ENCODE measurements around the gene TRPM3. TPM values are rescaled to one million over a fixed set of nuclear protein-coding genes. Genes with fewer than 3 reads are reported as not detected.

The TRPM3 gene
- total and polyA plus RNA-seq, 4 donors = 0.07 to 0.89 (median 0.67) TPM

GRCh38 chr9:70805949-70806348 lies 315.5 kb downstream of the TRPM3 start:
- TF ChIP-seq ATF3 (IDR thresholded peaks at IDR 0.05) = no peak
- no peak for TF ChIP-seq TAF1 (conservative IDR thresholded peaks at IDR 0.05)
- TF ChIP-seq FOXA2 (IDR thresholded peaks at IDR 0.05) = no peak
- TF ChIP-seq FOXA1 (IDR thresholded peaks at IDR 0.05) = no peak
- H3K4me3 ChIP-seq (ENCODE audit: low read depth in 1 of 3, low read length in 3 of 3) = no peak overlapping the region
- no peak overlapping the region for H3K9ac ChIP-seq (ENCODE audit: low read depth in 1 of 2, low read length in 2 of 2)
- no peaks in the 10 kb centered on the region for H3K9me3 ChIP-seq (ENCODE audit: control insufficient read depth in 4 of 4, low read length in 3 of 4)
- no peaks in the 10 kb centered on the region for H3K36me3 ChIP-seq (ENCODE audit: control insufficient read depth in 4 of 4, insufficient read depth in 3 of 4, low read depth in 1 of 4, low read length in 3 of 4)
- WGBS = 78% methylated on average over 6 of the region's 6 CpGs
- no peak overlapping the region for H3K27ac ChIP-seq (ENCODE audit: low read depth in 1 of 2, low read length in 2 of 2)
- DNase-seq (ENCODE audit: low spot score) = no peak
- H3K4me1 ChIP-seq (ENCODE audit: control insufficient read depth in 4 of 4, insufficient read depth in 4 of 4, low read length in 3 of 4) = no peaks in the 10 kb centered on the region
- no peaks in the 10 kb centered on the region for H3K27me3 ChIP-seq (ENCODE audit: control insufficient read depth in 4 of 4, insufficient read depth in 4 of 4, low read length in 3 of 4)

GRCh38 chr9:70802758-70803436 lies 318.5 kb downstream of the TRPM3 start:
- TF ChIP-seq ATF3 (IDR thresholded peaks at IDR 0.05) (no peak), JUND (IDR thresholded peaks at IDR 0.05) (no peak), FOXA2 (IDR thresholded peaks at IDR 0.05) (no peak), TAF1 (conservative IDR thresholded peaks at IDR 0.05) (no peak), HNF4G (IDR thresholded peaks at IDR 0.05) (no peak), REST (IDR thresholded peaks at IDR 0.05) (no peak), SP1 (IDR thresholded peaks at IDR 0.05) (no peak), GABPA (IDR thresholded peaks at IDR 0.05 in 1 of 2, conservative IDR thresholded peaks at IDR 0.05 in 1 of 2) (no peak), RAD21 (IDR thresholded peaks at IDR 0.05) (no peak)
- TF ChIP-seq, protein P1, sequence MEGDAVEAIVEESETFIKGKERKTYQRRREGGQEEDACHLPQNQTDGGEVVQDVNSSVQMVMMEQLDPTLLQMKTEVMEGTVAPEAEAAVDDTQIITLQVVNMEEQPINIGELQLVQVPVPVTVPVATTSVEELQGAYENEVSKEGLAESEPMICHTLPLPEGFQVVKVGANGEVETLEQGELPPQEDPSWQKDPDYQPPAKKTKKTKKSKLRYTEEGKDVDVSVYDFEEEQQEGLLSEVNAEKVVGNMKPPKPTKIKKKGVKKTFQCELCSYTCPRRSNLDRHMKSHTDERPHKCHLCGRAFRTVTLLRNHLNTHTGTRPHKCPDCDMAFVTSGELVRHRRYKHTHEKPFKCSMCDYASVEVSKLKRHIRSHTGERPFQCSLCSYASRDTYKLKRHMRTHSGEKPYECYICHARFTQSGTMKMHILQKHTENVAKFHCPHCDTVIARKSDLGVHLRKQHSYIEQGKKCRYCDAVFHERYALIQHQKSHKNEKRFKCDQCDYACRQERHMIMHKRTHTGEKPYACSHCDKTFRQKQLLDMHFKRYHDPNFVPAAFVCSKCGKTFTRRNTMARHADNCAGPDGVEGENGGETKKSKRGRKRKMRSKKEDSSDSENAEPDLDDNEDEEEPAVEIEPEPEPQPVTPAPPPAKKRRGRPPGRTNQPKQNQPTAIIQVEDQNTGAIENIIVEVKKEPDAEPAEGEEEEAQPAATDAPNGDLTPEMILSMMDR (IDR thresholded peaks at IDR 0.05; ENCODE audit: low read depth, low read length, missing input control) = no peak
- TF ChIP-seq, protein P2, sequence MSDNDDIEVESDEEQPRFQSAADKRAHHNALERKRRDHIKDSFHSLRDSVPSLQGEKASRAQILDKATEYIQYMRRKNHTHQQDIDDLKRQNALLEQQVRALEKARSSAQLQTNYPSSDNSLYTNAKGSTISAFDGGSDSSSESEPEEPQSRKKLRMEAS (IDR thresholded peaks at IDR 0.05) = no peak
- 90% methylated on average over 6 of the region's 6 CpGs for WGBS
- H3K9ac ChIP-seq (ENCODE audit: low read depth in 1 of 2, low read length in 2 of 2) = no peak overlapping the region
- H3K27ac ChIP-seq (ENCODE audit: low read depth in 1 of 2, low read length in 2 of 2) = no peak overlapping the region
- no peaks in the 10 kb centered on the region for H3K4me1 ChIP-seq (ENCODE audit: control insufficient read depth in 4 of 4, insufficient read depth in 4 of 4, low read length in 3 of 4)
- H3K9me3 ChIP-seq (ENCODE audit: control insufficient read depth in 4 of 4, low read length in 3 of 4) = no peaks in the 10 kb centered on the region
- no peaks in the 10 kb centered on the region for H3K27me3 ChIP-seq (ENCODE audit: control insufficient read depth in 4 of 4, insufficient read depth in 4 of 4, low read length in 3 of 4)
- H3K4me3 ChIP-seq (ENCODE audit: low read depth in 1 of 3, low read length in 3 of 3) = no peak overlapping the region
- no peaks in the 10 kb centered on the region for H3K36me3 ChIP-seq (ENCODE audit: control insufficient read depth in 4 of 4, insufficient read depth in 3 of 4, low read depth in 1 of 4, low read length in 3 of 4)
- no peak for DNase-seq (ENCODE audit: low spot score)

Data from liver (tissue), 9 donors.